ENCODE measurements around the gene USP20. TPM values are rescaled to one million over a fixed set of nuclear protein-coding genes. Genes with fewer than 3 reads are reported as not detected.
A peak's percentile ranks its signal among the peaks of the same experiment; 100 is the strongest.

USP20 gene
- total RNA-seq, 1 donor from 2014 or later = 12.8 TPM

- ATAC-seq = peak; percentile 42
These were observed 94.4 kb downstream of the USP20 start for GRCh38 chr9:129929496-129930125.

- no peak for ATAC-seq
These were observed 95.5 kb downstream of the USP20 start for GRCh38 chr9:129930743-129931142.

Other genes starting within 250 kb of the USP20 start
- not detected for gene C9orf50, start 214.4 kb upstream of the USP20 start, total RNA-seq
- gene NTMT1, start 209.3 kb upstream of the USP20 start, total RNA-seq = 18.8 TPM
- gene ASB6, start 193.3 kb upstream of the USP20 start, total RNA-seq = 11.4 TPM
- 1.5 TPM for gene PRRX2, start 169.8 kb upstream of the USP20 start, total RNA-seq
- gene PTGES, start 82.4 kb upstream of the USP20 start, total RNA-seq = 9.1 TPM
- gene TOR1B, start 32.3 kb upstream of the USP20 start, total RNA-seq = 11.7 TPM
- gene TOR1A, start 11.3 kb upstream of the USP20 start, total RNA-seq = 15.5 TPM
- 25.1 TPM for gene C9orf78, start 183 bp upstream of the USP20 start, total RNA-seq
- 23.5 TPM for gene FNBP1, start 207.7 kb downstream of the USP20 start, total RNA-seq
- 29.8 TPM for gene GPR107, start 218.4 kb downstream of the USP20 start, total RNA-seq